ENCODE data around the gene CLMP.

Gene CLMP

GRCh38 chr11:123195188-123196059 lies at the start of gene CLMP:
Gene CLMP, minus strand, starts transcription at chr11:123195248. Its CDS starts 308 bp downstream, at chr11:123194940.
- no peak for DNase-seq

- DNase-seq: no peak
Measured at GRCh38 chr11:123241874-123242543, 47.0 kb upstream of the CLMP start.

GRCh38 chr11:123241294-123241693 lies 46.2 kb upstream of the CLMP start:
- DNase-seq: no peak

- DNase-seq: no peak
Measured at GRCh38 chr11:123239191-123240150, 44.4 kb upstream of the CLMP start.

GRCh38 chr11:123238297-123238696 lies 43.2 kb upstream of the CLMP start:
- no peak for DNase-seq

GRCh38 chr11:123236879-123237278 lies 41.8 kb upstream of the CLMP start:
- DNase-seq: no peak

GRCh38 chr11:123235656-123236261 lies 40.7 kb upstream of the CLMP start:
- DNase-seq: no peak

- no peak for DNase-seq
Measured at GRCh38 chr11:123235117-123235655, 40.1 kb upstream of the CLMP start.

GRCh38 chr11:123233975-123234334 lies 38.9 kb upstream of the CLMP start:
- DNase-seq: no peak

GRCh38 chr11:123233280-123233974 lies 38.4 kb upstream of the CLMP start:
- DNase-seq: no peak

GRCh38 chr11:123231777-123232176 lies 36.7 kb upstream of the CLMP start:
- DNase-seq: no peak

GRCh38 chr11:123231256-123231655 lies 36.2 kb upstream of the CLMP start:
- DNase-seq: no peak

GRCh38 chr11:123230346-123230745 lies 35.3 kb upstream of the CLMP start:
- no peak for DNase-seq

GRCh38 chr11:123228496-123229163 lies 33.6 kb upstream of the CLMP start:
- DNase-seq: no peak

GRCh38 chr11:123227763-123228495 lies 32.9 kb upstream of the CLMP start:
- DNase-seq: no peak

- no peak for DNase-seq
Measured at GRCh38 chr11:123221584-123221983, 26.5 kb upstream of the CLMP start.

GRCh38 chr11:123221096-123221561 lies 26.1 kb upstream of the CLMP start:
- DNase-seq: no peak

- no peak for DNase-seq
Measured at GRCh38 chr11:123219066-123219690, 24.1 kb upstream of the CLMP start.

GRCh38 chr11:123218451-123218850 lies 23.4 kb upstream of the CLMP start:
- no peak for DNase-seq

GRCh38 chr11:123217897-123218296 lies 22.8 kb upstream of the CLMP start:
- no peak for DNase-seq
